Neutrophil (primary cell): Measurements from ENCODE around the gene TMOD2.
A peak's percentile ranks its signal among the peaks of the same experiment; 100 is the strongest.

Source experiments
- H3K27ac ChIP-seq: fragments of 200-600 bp; sonication (generic); 2 replicates; pipeline ENCODE4 v1.5.1; 2016; ENCODE audit warnings: mild to moderate bottlenecking, moderate library complexity
- H3K27me3 ChIP-seq: fragments of 200-600 bp; sonication (generic); 2 replicates; pipeline ENCODE4 v1.6.0; 2016; ENCODE audit warnings: mild to moderate bottlenecking
- H3K36me3 ChIP-seq: fragments of 200-600 bp; sonication (generic); 2 replicates; pipeline ENCODE4 v1.5.1; 2017
- H3K4me1 ChIP-seq, 2 experiments: fragments of 200-600 bp in 1 of 2; sonication (generic) in 1 of 2; 1 replicate in 1 of 2; 2 replicates in 1 of 2; pipeline versions ENCODE4 v1.5.1 to v1.6.1; 2013 to 2016; ENCODE audit warnings: low read depth in 1 of 2, low read length in 1 of 2, mild to moderate bottlenecking in 1 of 2, moderate library complexity in 1 of 2; ENCODE audit not compliant: control insufficient read depth in 1 of 2, insufficient read depth in 1 of 2
- H3K4me3 ChIP-seq, 2 experiments: fragments of 200-600 bp in 1 of 2; sonication (generic) in 1 of 2; 1 replicate in 1 of 2; 2 replicates in 1 of 2; pipeline ENCODE4 v1.5.1; 2013 to 2016; ENCODE audit warnings: low read depth in 1 of 2, low read length in 1 of 2, mild to moderate bottlenecking in 1 of 2, moderate library complexity in 1 of 2
- H3K9me3 ChIP-seq: fragments of 200-600 bp; sonication (generic); 2 replicates; pipeline ENCODE4 v1.5.1; 2016
- CTCF ChIP-seq: fragments of 200-600 bp; sonication (generic); IDR thresholded peaks from 2 replicates; pipeline ENCODE4 v1.5.1; 2016; ENCODE audit warnings: antibody characterized with exemption

The TMOD2 gene

GRCh38 chr15:51838270-51838669, 86.9 kb downstream of the TMOD2 start:
- Histone ChIP-seq H3K9me3 (no peaks in the 10 kb centered on the region), H3K4me1 (peaks cover 82 to 83% of the 10 kb centered on the region in 2 experiments), H3K27ac (peak overlapping the region; percentile 62), H3K4me3 (peak overlapping the region in 1 of 2 experiments; percentile 2), H3K36me3 (no peaks in the 10 kb centered on the region), H3K27me3 (no peaks in the 10 kb centered on the region)
- TF ChIP-seq CTCF: no peak

GRCh38 chr15:51840692-51841091, 89.3 kb downstream of the TMOD2 start:
- Histone ChIP-seq H3K36me3 (no peaks in the 10 kb centered on the region), H3K4me1 (peaks cover 90 to 96% of the 10 kb centered on the region in 2 experiments), H3K27me3 (no peaks in the 10 kb centered on the region), H3K9me3 (no peaks in the 10 kb centered on the region), H3K27ac (peak overlapping the region; percentile 79), H3K4me3 (peak overlapping the region in 1 of 2 experiments; percentile 51)
- no peak for TF ChIP-seq CTCF

- TF ChIP-seq CTCF: no peak
- Histone ChIP-seq H3K27me3 (no peaks in the 10 kb centered on the region), H3K9me3 (no peaks in the 10 kb centered on the region), H3K27ac (peak overlapping the region; percentile 79), H3K4me3 (peak overlapping the region; percentile 51 to 55), H3K36me3 (no peaks in the 10 kb centered on the region), H3K4me1 (peaks cover 94 to 96% of the 10 kb centered on the region in 2 experiments)
Measured at GRCh38 chr15:51841406-51842040, 90.1 kb downstream of the TMOD2 start.

- H3K9me3 ChIP-seq: no peaks in the 10 kb centered on the region
- TF ChIP-seq CTCF: no peak
- no peaks in the 10 kb centered on the region for H3K36me3 ChIP-seq
- no peaks in the 10 kb centered on the region for H3K27me3 ChIP-seq
- H3K4me1 ChIP-seq: peaks cover 91 to 96% of the 10 kb centered on the region in 2 experiments
- H3K27ac ChIP-seq: peak overlapping the region; percentile 79
- peak overlapping the region; percentile 51 to 55 for H3K4me3 ChIP-seq
Measured at GRCh38 chr15:51842265-51842664, 90.9 kb downstream of the TMOD2 start.

GRCh38 chr15:51842852-51843737, 91.7 kb downstream of the TMOD2 start:
- Histone ChIP-seq H3K36me3 (no peaks in the 10 kb centered on the region), H3K27me3 (no peaks in the 10 kb centered on the region), H3K9me3 (no peaks in the 10 kb centered on the region), H3K4me3 (no peak overlapping the region), H3K27ac (peak overlapping the region; percentile 79), H3K4me1 (peaks cover 83 to 91% of the 10 kb centered on the region in 2 experiments)
- TF ChIP-seq CTCF: no peak
